ENCODE measurements around the gene NACAD.

Gene NACAD

GRCh38 chr7:45088146-45088701, 545 bp downstream of the NACAD start:
- DNase-seq (ENCODE audit: low spot score), result no peak

GRCh38 chr7:45087301-45088145, 1.2 kb downstream of the NACAD start:
- no peak for DNase-seq (ENCODE audit: low spot score)

- DNase-seq (ENCODE audit: low spot score), result no peak
These were observed 2.3 kb downstream of the NACAD start for GRCh38 chr7:45086331-45087065.

GRCh38 chr7:45085619-45086200, 3.1 kb downstream of the NACAD start:
- DNase-seq (ENCODE audit: low spot score), result no peak

GRCh38 chr7:45084901-45085618, 3.7 kb downstream of the NACAD start:
- DNase-seq (ENCODE audit: low spot score), result no peak

- DNase-seq (ENCODE audit: low spot score), result no peak
These were observed 4.4 kb downstream of the NACAD start for GRCh38 chr7:45084336-45084735.

- no peak for DNase-seq (ENCODE audit: low spot score)
These were observed 5.9 kb downstream of the NACAD start for GRCh38 chr7:45082831-45083331.

GRCh38 chr7:45082031-45082830, 6.5 kb downstream of the NACAD start:
- peak; percentile 65 for DNase-seq (ENCODE audit: low spot score)

- DNase-seq (ENCODE audit: low spot score), result no peak
These were observed 7.1 kb downstream of the NACAD start for GRCh38 chr7:45081670-45081974.

GRCh38 chr7:45080958-45081669, 7.7 kb downstream of the NACAD start:
- DNase-seq (ENCODE audit: low spot score), result peak; percentile 45

- DNase-seq (ENCODE audit: low spot score), result peak; percentile 41
These were observed 8.4 kb downstream of the NACAD start for GRCh38 chr7:45080265-45080957.

GRCh38 chr7:45078125-45078681, 10.6 kb downstream of the NACAD start:
- peak; percentile 55 for DNase-seq (ENCODE audit: low spot score)

- no peak for DNase-seq (ENCODE audit: low spot score)
These were observed 11.2 kb downstream of the NACAD start for GRCh38 chr7:45077579-45077978.

GRCh38 chr7:45076946-45077345, 11.8 kb downstream of the NACAD start:
- DNase-seq (ENCODE audit: low spot score), result no peak

- DNase-seq (ENCODE audit: low spot score), result no peak
These were observed 12.6 kb downstream of the NACAD start for GRCh38 chr7:45075871-45076796.

GRCh38 chr7:45075355-45075644, 13.5 kb downstream of the NACAD start:
- DNase-seq (ENCODE audit: low spot score), result no peak

- DNase-seq (ENCODE audit: low spot score), result no peak
These were observed 14.0 kb downstream of the NACAD start for GRCh38 chr7:45074528-45075354.
